ENCODE results near the gene AEBP1.

The AEBP1 gene

DNA sequence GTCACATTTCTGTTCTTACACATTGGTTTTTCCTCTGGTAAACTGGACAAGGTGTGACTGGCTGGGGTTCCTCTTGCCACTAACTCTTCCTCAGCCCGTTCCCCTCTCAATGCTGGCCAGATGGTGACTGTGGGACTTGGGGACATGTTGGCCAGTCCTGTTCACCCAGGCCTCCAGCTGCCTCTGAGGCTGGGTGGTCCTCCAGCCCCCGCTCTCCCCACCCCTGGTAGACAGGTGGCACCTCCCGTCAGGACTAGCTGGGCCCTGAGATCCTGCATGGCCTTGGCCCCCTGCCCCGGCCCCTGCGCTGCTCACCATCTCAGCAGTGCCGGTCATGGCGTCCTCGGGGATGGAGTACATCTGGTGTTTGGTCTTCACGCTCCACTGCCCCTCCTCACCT lies 47.8 kb downstream of the AEBP1 start:
- Histone ChIP-seq H3K79me2 (ENCODE audit: low read length) (no peaks in the 10 kb centered on the region), H3K27me3 (ENCODE audit: low read depth, low read length) (no peaks in the 10 kb centered on the region), H3K9ac (ENCODE audit: low read length) (no peak overlapping the region), H3K4me3 (ENCODE audit: low read length) (no peak overlapping the region), H3K9me3 (ENCODE audit: insufficient read depth, low read length) (no peaks in the 10 kb centered on the region), H3K36me3 (replicated peaks; ENCODE audit: low read depth, low read length) (no peaks in the 10 kb centered on the region), H2AFZ (ENCODE audit: low read depth, low read length) (no peak overlapping the region), H4K20me1 (ENCODE audit: insufficient read depth, low read length) (no peaks in the 10 kb centered on the region), H3K4me2 (ENCODE audit: low read length) (no peak overlapping the region), H3K27ac (ENCODE audit: low read length) (no peak overlapping the region), H3K4me1 (ENCODE audit: low read length) (peaks cover 38% of the 10 kb centered on the region)
- TF ChIP-seq EZH2phosphoT487 (IDR thresholded peaks at IDR 0.05; ENCODE audit: low read depth): no peak
- TF ChIP-seq, protein P1, sequence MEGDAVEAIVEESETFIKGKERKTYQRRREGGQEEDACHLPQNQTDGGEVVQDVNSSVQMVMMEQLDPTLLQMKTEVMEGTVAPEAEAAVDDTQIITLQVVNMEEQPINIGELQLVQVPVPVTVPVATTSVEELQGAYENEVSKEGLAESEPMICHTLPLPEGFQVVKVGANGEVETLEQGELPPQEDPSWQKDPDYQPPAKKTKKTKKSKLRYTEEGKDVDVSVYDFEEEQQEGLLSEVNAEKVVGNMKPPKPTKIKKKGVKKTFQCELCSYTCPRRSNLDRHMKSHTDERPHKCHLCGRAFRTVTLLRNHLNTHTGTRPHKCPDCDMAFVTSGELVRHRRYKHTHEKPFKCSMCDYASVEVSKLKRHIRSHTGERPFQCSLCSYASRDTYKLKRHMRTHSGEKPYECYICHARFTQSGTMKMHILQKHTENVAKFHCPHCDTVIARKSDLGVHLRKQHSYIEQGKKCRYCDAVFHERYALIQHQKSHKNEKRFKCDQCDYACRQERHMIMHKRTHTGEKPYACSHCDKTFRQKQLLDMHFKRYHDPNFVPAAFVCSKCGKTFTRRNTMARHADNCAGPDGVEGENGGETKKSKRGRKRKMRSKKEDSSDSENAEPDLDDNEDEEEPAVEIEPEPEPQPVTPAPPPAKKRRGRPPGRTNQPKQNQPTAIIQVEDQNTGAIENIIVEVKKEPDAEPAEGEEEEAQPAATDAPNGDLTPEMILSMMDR (IDR thresholded peaks at IDR 0.05; ENCODE audit: low read depth, low read length): no peak

GRCh38 chr7:44152971-44153947 lies 49.1 kb downstream of the AEBP1 start:
- Histone ChIP-seq H3K9ac (ENCODE audit: low read length) (no peak overlapping the region), H3K79me2 (ENCODE audit: low read length) (no peaks in the 10 kb centered on the region), H4K20me1 (ENCODE audit: insufficient read depth, low read length) (no peaks in the 10 kb centered on the region), H3K4me3 (ENCODE audit: low read length) (no peak overlapping the region), H3K4me1 (ENCODE audit: low read length) (peaks cover 38% of the 10 kb centered on the region), H3K4me2 (ENCODE audit: low read length) (no peak overlapping the region), H3K27ac (ENCODE audit: low read length) (no peak overlapping the region), H3K36me3 (replicated peaks; ENCODE audit: low read depth, low read length) (no peaks in the 10 kb centered on the region), H2AFZ (ENCODE audit: low read depth, low read length) (no peak overlapping the region), H3K27me3 (ENCODE audit: low read depth, low read length) (no peaks in the 10 kb centered on the region), H3K9me3 (ENCODE audit: insufficient read depth, low read length) (no peaks in the 10 kb centered on the region)
- TF ChIP-seq, protein P1 (IDR thresholded peaks at IDR 0.05; ENCODE audit: low read depth, low read length): no peak
- no peak for TF ChIP-seq EZH2phosphoT487 (IDR thresholded peaks at IDR 0.05; ENCODE audit: low read depth)

DNA sequence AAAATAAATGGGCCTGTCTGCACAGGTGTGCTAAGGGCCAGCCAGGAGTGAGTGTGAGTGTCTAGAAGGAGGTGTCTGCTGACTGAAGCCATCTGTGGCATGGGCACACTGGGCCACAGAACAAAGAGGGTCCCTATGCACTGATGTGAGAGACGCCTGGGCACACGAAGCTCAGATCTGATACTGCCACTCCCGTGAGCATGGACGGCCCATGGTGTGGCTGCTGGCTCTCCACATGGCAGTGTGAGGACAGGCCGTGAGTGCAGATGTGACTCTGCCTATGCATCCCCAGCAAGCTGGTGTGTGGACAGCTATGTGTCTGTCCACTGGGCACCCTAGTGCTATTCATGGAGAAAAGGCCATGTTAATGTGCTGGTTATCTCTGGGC lies 49.8 kb downstream of the AEBP1 start:
- Histone ChIP-seq H3K9ac (ENCODE audit: low read length) (no peak overlapping the region), H3K27ac (ENCODE audit: low read length) (no peak overlapping the region), H3K4me2 (ENCODE audit: low read length) (no peak overlapping the region), H3K36me3 (replicated peaks; ENCODE audit: low read depth, low read length) (no peaks in the 10 kb centered on the region), H3K9me3 (ENCODE audit: insufficient read depth, low read length) (no peaks in the 10 kb centered on the region), H3K79me2 (ENCODE audit: low read length) (no peaks in the 10 kb centered on the region), H3K4me1 (ENCODE audit: low read length) (peaks cover 34% of the 10 kb centered on the region), H2AFZ (ENCODE audit: low read depth, low read length) (no peak overlapping the region), H4K20me1 (ENCODE audit: insufficient read depth, low read length) (no peaks in the 10 kb centered on the region), H3K4me3 (ENCODE audit: low read length) (no peak overlapping the region), H3K27me3 (ENCODE audit: low read depth, low read length) (no peaks in the 10 kb centered on the region)
- no peak for TF ChIP-seq EZH2phosphoT487 (IDR thresholded peaks at IDR 0.05; ENCODE audit: low read depth)
- TF ChIP-seq, protein P1 (IDR thresholded peaks at IDR 0.05; ENCODE audit: low read depth, low read length): no peak

- no peaks in the 10 kb centered on the region for H3K36me3 ChIP-seq (replicated peaks; ENCODE audit: low read depth, low read length)
Observed at GRCh38 chr7:44154703-44155102, 50.6 kb downstream of the AEBP1 start.

More at GRCh38 chr7:44154703-44155102, 50.6 kb downstream of the AEBP1 start:
- Histone ChIP-seq H3K9me3 (ENCODE audit: insufficient read depth, low read length) (no peaks in the 10 kb centered on the region), H4K20me1 (ENCODE audit: insufficient read depth, low read length) (no peaks in the 10 kb centered on the region), H3K27me3 (ENCODE audit: low read depth, low read length) (no peaks in the 10 kb centered on the region), H3K4me2 (ENCODE audit: low read length) (no peak overlapping the region), H3K4me3 (ENCODE audit: low read length) (no peak overlapping the region), H3K27ac (ENCODE audit: low read length) (no peak overlapping the region), H3K9ac (ENCODE audit: low read length) (no peak overlapping the region), H3K79me2 (ENCODE audit: low read length) (no peaks in the 10 kb centered on the region), H3K4me1 (ENCODE audit: low read length) (peaks cover 26% of the 10 kb centered on the region), H2AFZ (ENCODE audit: low read depth, low read length) (no peak overlapping the region)
- no peak for TF ChIP-seq EZH2phosphoT487 (IDR thresholded peaks at IDR 0.05; ENCODE audit: low read depth)
- TF ChIP-seq, protein P1 (IDR thresholded peaks at IDR 0.05; ENCODE audit: low read depth, low read length): no peak

Measured in OCI-LY3 (cell line).